Esophagus muscularis mucosa (tissue), 3 donors: Measurements from ENCODE around the gene SERTM2.

Experiments
- EP300 ChIP-seq: sonication (generic); formaldehyde crosslinking; IDR thresholded peaks from one replicate; pipeline ENCODE4 v1.6.1; 2017; ENCODE audit warnings: antibody characterized with exemption
- TF ChIP-seq, protein P1 (sequence below), 3 experiments: fragments of 200-600 bp in 2 of 3; fragments of 450-650 bp in 1 of 3; sonication (generic) in 2 of 3; IDR thresholded peaks; one replicate each; pipeline ENCODE4 v1.5.1; 2017 to 2019; ENCODE audit warnings: antibody characterized with exemption in 3 of 3, mild to moderate bottlenecking in 2 of 3, moderate library complexity in 1 of 3

DNA sequence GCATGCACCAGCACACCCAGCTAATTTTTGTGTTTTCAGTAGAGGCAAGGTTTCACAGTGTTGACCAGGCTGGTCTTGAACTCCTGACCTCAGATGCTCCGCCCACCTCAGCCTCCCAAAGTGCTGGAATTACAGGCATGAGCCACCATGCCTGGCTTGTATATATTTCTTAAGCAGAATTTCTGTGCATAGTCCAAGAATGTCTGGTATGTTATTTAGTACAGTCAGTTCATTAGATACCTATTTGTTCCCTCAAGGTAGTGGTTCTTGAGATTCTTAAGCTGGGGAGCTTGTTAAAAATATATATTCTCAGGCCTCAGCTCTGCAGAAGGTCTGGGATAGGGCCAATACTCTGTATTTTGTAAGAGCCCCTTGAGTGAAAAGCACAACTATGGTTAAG, 4.6 kb upstream of the SERTM2 start:
- TF ChIP-seq, protein P1, sequence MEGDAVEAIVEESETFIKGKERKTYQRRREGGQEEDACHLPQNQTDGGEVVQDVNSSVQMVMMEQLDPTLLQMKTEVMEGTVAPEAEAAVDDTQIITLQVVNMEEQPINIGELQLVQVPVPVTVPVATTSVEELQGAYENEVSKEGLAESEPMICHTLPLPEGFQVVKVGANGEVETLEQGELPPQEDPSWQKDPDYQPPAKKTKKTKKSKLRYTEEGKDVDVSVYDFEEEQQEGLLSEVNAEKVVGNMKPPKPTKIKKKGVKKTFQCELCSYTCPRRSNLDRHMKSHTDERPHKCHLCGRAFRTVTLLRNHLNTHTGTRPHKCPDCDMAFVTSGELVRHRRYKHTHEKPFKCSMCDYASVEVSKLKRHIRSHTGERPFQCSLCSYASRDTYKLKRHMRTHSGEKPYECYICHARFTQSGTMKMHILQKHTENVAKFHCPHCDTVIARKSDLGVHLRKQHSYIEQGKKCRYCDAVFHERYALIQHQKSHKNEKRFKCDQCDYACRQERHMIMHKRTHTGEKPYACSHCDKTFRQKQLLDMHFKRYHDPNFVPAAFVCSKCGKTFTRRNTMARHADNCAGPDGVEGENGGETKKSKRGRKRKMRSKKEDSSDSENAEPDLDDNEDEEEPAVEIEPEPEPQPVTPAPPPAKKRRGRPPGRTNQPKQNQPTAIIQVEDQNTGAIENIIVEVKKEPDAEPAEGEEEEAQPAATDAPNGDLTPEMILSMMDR (IDR thresholded peaks at IDR 0.05) = no peak
- no peak for TF ChIP-seq EP300
